Fibroblast of lung (primary cell): Measurements from ENCODE around the gene MSLN. TPM values are rescaled to one million over a fixed set of nuclear protein-coding genes. Genes with fewer than 3 reads are reported as not detected.
"Not testable (repeated sequence)": the region's sequence is repeated elsewhere in the genome, so short reads cannot be mapped to it uniquely, and the experiment has no call there.

Experiments used
- DNase-seq, 2 donors: peaks; one replicate each; pipeline versions ENCODE4 v3.0.0 to v3.0.0-alpha.2; 2010; ENCODE audit warnings: low read depth in 2 of 2
- H2AFZ ChIP-seq: 2 replicates; pipeline ENCODE4 v1.5.1; 2012; ENCODE audit warnings: low read length, control low read depth, inconsistent platforms
- H3K27ac ChIP-seq: 2 replicates; pipeline ENCODE4 v1.5.1; 2011; ENCODE audit warnings: low read length, control low read depth; ENCODE audit not compliant: insufficient read depth
- H3K27me3 ChIP-seq: 2 replicates; pipeline ENCODE4 v1.5.1; 2011; ENCODE audit warnings: mild to moderate bottlenecking, low read length; ENCODE audit not compliant: control insufficient read depth, insufficient read depth
- H3K36me3 ChIP-seq: 2 replicates; pipeline ENCODE4 v1.5.1; 2011; ENCODE audit warnings: low read length; ENCODE audit not compliant: control insufficient read depth, insufficient read depth
- H3K4me1 ChIP-seq: 2 replicates; pipeline ENCODE4 v1.5.1; 2011; ENCODE audit warnings: low read length; ENCODE audit not compliant: control insufficient read depth, insufficient read depth; ENCODE audit errors: extremely low read depth
- H3K4me2 ChIP-seq: 2 replicates; pipeline ENCODE4 v1.5.1; 2011; ENCODE audit warnings: low read length, control low read depth; ENCODE audit not compliant: insufficient read depth; ENCODE audit errors: extremely low read depth
- H3K4me3 ChIP-seq, 4 experiments: fragments of 200-600 bp in 1 of 4; sonication (generic) in 1 of 4; replicated peaks in 1 of 4; 2 replicates each; pipeline ENCODE4 v1.5.1; 2011 to 2016; ENCODE audit warnings: low read length in 4 of 4, low read depth in 3 of 4, mild to moderate bottlenecking in 3 of 4, control low read depth in 2 of 4, inconsistent platforms in 1 of 4, mixed read lengths in 1 of 4; ENCODE audit not compliant: insufficient read depth in 1 of 4; ENCODE audit errors: control extremely low read depth in 1 of 4
- H3K79me2 ChIP-seq: 2 replicates; pipeline ENCODE4 v1.5.1; 2012; ENCODE audit warnings: mild to moderate bottlenecking, low read length, inconsistent platforms; ENCODE audit not compliant: control insufficient read depth, insufficient read depth
- H3K9ac ChIP-seq: 2 replicates; pipeline ENCODE4 v1.5.1; 2011; ENCODE audit warnings: mild to moderate bottlenecking, low read length, control low read depth; ENCODE audit not compliant: insufficient read depth
- H3K9me3 ChIP-seq: 2 replicates; pipeline ENCODE4 v1.5.1; 2012; ENCODE audit warnings: low read depth, low read length; ENCODE audit not compliant: control insufficient read depth, insufficient read depth
- H4K20me1 ChIP-seq: 2 replicates; pipeline ENCODE4 v1.5.1; 2011; ENCODE audit warnings: low read length; ENCODE audit not compliant: control insufficient read depth, insufficient read depth; ENCODE audit errors: extremely low read depth
- CTCF ChIP-seq, 2 donors: IDR thresholded peaks in 1 of 2; conservative IDR thresholded peaks in 1 of 2; 1 replicate in 1 of 2; 2 replicates in 1 of 2; pipeline ENCODE4 v1.5.1; 2011 to 2012; ENCODE audit warnings: low read length in 2 of 2, control low read depth in 1 of 2, inconsistent platforms in 1 of 2, low read depth in 1 of 2, mild to moderate bottlenecking in 1 of 2
- EZH2 ChIP-seq: IDR thresholded peaks from 2 replicates; pipeline ENCODE4 v1.5.1; 2012; ENCODE audit warnings: low read length, control low read depth, mild to moderate bottlenecking; ENCODE audit errors: missing control alignments
- polyA plus RNA-seq, 2 donors: library from polyadenylated mRNA; depleted of rRNA in 1 of 2; stranded (reverse) in 1 of 2; unstranded in 1 of 2; fragments of >200 nt; gene quantifications; 2 replicates each; pipeline ENCODE4 v1.2.1, GENCODE V29; 2011 to 2012; ENCODE audit warnings: missing spikeins in 1 of 2
- total RNA-seq: library from RNA; depleted of rRNA; stranded (reverse); fragments of >200 nt; gene quantifications from 2 replicates; pipeline ENCODE4 v1.2.1, GENCODE V29; 2014

MSLN gene
- total and polyA plus RNA-seq, 2 donors (not counting 1 experiment from before 2014, with no cell fraction given): not detected

GRCh38 chr16:774086-775001 is 13.8 kb downstream of the MSLN start:
- no peak for TF ChIP-seq CTCF (conservative IDR thresholded peaks at IDR 0.05 in 1 of 2, IDR thresholded peaks at IDR 0.05 in 1 of 2; ENCODE audit: low read depth in 1 of 2, low read length in 2 of 2)
- no peak for TF ChIP-seq EZH2
- no peaks in the 10 kb centered on the region for H3K79me2 ChIP-seq

GRCh38 chr16:775236-775796 is 14.8 kb downstream of the MSLN start:
- Histone ChIP-seq H3K4me3 (no peak overlapping the region), H3K79me2 (no peaks in the 10 kb centered on the region), H3K27me3 (no peaks in the 10 kb centered on the region), H3K4me2 (no peak overlapping the region), H2AFZ (no peak overlapping the region), H3K9me3 (no peaks in the 10 kb centered on the region), H3K9ac (no peak overlapping the region), H3K4me1 (no peaks in the 10 kb centered on the region), H3K27ac (no peak overlapping the region), H4K20me1 (no peaks in the 10 kb centered on the region), H3K36me3 (no peaks in the 10 kb centered on the region)
- no peak for DNase-seq
- TF ChIP-seq EZH2: no peak

More at GRCh38 chr16:774086-775001, 13.8 kb downstream of the MSLN start:
- Histone ChIP-seq H3K27ac (no peak overlapping the region), H3K4me2 (no peak overlapping the region), H3K27me3 (no peaks in the 10 kb centered on the region), H3K36me3 (no peaks in the 10 kb centered on the region), H4K20me1 (no peaks in the 10 kb centered on the region), H3K4me3 (no peak overlapping the region), H2AFZ (no peak overlapping the region), H3K9me3 (no peaks in the 10 kb centered on the region), H3K9ac (no peak overlapping the region), H3K4me1 (no peaks in the 10 kb centered on the region)
- DNase-seq: no peak

- H3K9me3 ChIP-seq, H3K27ac ChIP-seq, H3K36me3 ChIP-seq, H3K27me3 ChIP-seq, H3K9ac ChIP-seq, H3K4me3 ChIP-seq, H3K79me2 ChIP-seq, H3K4me2 ChIP-seq, H4K20me1 ChIP-seq, H3K4me1 ChIP-seq, DNase-seq, H2AFZ ChIP-seq: not testable (repeated sequence)
Measured at GRCh38 chr16:776298-776697, 15.8 kb downstream of the MSLN start.

GRCh38 chr16:776824-777223 is 16.3 kb downstream of the MSLN start:
- Histone ChIP-seq H3K36me3 (no peaks in the 10 kb centered on the region), H3K79me2 (no peaks in the 10 kb centered on the region), H3K27me3 (no peaks in the 10 kb centered on the region), H3K4me1 (no peaks in the 10 kb centered on the region), H3K4me2 (no peak overlapping the region), H3K27ac (no peak overlapping the region), H3K9ac (no peak overlapping the region), H3K4me3 (no peak overlapping the region), H3K9me3 (no peaks in the 10 kb centered on the region), H2AFZ (no peak overlapping the region), H4K20me1 (no peaks in the 10 kb centered on the region)
- DNase-seq: no peak
- TF ChIP-seq CTCF (conservative IDR thresholded peaks at IDR 0.05 in 1 of 2, IDR thresholded peaks at IDR 0.05 in 1 of 2; ENCODE audit: low read depth in 1 of 2, low read length in 2 of 2) (no peak), EZH2 (no peak)
